GM12872 (cell line): ENCODE measurements around the gene NOS1AP.

Experiments used
- CTCF ChIP-seq: IDR thresholded peaks from 3 replicates; pipeline ENCODE4 v1.5.1; 2011; ENCODE audit warnings: low read depth, mild to moderate bottlenecking, low read length, moderate library complexity; ENCODE audit not compliant: insufficient read depth

Gene NOS1AP

GRCh38 chr1:162193221-162193620 lies 123.7 kb downstream of the NOS1AP start:
- no peak for TF ChIP-seq CTCF

- no peak for TF ChIP-seq CTCF
Observed at GRCh38 chr1:162193815-162194214, 124.3 kb downstream of the NOS1AP start.

- no peak for TF ChIP-seq CTCF
Observed at GRCh38 chr1:162195567-162195966, 126.1 kb downstream of the NOS1AP start.

- no peak for TF ChIP-seq CTCF
Observed at GRCh38 chr1:162196387-162196786, 126.9 kb downstream of the NOS1AP start.

- TF ChIP-seq CTCF = no peak
Observed at GRCh38 chr1:162197041-162197531, 127.6 kb downstream of the NOS1AP start.

GRCh38 chr1:162197615-162198421 lies 128.3 kb downstream of the NOS1AP start:
- no peak for TF ChIP-seq CTCF

- TF ChIP-seq CTCF = no peak
Observed at GRCh38 chr1:162200096-162200847, 130.8 kb downstream of the NOS1AP start.
